GM12874 (cell line): Measurements from ENCODE around the gene C11orf97.

Experiments
- TF ChIP-seq, protein P1 (sequence below): IDR thresholded peaks from 2 replicates; pipeline ENCODE4 v1.5.1; 2011; ENCODE audit warnings: low read depth, mild to moderate bottlenecking, control low read depth, low read length, moderate library complexity; ENCODE audit not compliant: insufficient read depth

The C11orf97 gene

DNA sequence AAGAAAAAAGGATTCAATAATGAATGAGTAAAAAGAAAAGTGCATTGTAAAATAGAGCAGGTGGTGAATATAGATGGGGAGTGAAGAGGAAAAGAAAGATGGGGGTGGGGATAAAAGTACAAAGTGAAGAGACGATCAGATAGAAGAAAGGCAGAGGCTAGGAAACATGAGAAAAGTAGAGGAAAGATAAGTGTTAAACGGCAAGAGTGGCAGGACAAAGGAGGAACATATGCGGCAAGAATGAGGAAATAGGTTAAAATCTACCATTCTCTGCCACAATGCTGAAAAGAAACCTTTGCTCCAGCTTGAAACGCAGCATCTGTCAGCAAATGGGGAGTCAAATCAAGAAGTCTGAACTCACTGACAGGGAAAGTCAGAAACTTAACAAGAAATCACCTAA lies 38.3 kb downstream of the C11orf97 start:
- TF ChIP-seq, protein P1, sequence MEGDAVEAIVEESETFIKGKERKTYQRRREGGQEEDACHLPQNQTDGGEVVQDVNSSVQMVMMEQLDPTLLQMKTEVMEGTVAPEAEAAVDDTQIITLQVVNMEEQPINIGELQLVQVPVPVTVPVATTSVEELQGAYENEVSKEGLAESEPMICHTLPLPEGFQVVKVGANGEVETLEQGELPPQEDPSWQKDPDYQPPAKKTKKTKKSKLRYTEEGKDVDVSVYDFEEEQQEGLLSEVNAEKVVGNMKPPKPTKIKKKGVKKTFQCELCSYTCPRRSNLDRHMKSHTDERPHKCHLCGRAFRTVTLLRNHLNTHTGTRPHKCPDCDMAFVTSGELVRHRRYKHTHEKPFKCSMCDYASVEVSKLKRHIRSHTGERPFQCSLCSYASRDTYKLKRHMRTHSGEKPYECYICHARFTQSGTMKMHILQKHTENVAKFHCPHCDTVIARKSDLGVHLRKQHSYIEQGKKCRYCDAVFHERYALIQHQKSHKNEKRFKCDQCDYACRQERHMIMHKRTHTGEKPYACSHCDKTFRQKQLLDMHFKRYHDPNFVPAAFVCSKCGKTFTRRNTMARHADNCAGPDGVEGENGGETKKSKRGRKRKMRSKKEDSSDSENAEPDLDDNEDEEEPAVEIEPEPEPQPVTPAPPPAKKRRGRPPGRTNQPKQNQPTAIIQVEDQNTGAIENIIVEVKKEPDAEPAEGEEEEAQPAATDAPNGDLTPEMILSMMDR = no peak

DNA sequence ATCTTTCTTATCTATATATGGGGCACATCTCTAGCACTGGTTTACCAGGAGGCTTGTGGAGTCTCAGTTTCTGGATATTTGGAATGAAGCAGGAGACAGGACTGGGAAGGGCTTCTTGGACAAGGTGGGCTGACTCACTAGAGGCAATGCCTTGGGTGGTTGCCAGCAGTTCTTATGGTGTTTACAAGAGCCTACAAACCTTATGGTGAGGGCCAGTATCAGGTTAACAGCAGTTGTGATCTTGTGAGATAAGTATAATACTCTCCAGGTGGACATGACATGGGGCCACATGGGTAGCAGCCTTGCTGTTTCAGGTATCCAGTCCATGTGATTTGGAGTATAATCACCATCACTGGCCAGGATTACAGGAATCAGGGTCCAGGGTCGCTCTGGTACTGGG lies 41.7 kb downstream of the C11orf97 start:
- TF ChIP-seq, protein P1 = no peak

- TF ChIP-seq, protein P1 = no peak
Measured at GRCh38 chr11:94557421-94557820, 45.2 kb downstream of the C11orf97 start.

DNA sequence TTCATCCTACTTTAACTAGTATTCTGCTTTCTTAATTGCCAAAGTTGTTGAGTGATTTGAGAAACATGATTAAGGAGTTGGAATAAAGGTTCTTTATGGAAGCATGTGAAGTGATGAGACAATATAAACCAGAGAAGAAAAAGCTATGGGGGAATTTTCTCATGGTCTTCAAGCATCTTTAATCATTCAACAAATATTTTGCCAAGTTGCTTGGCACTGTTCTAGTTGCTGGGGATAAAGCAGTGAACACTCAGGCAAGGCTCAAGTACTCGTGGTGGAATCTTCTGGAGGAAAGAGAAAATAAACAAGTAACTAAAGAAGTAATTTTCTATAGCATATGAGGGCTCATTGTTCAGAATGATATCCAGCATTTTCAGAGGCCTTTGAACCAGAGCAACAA lies 45.7 kb downstream of the C11orf97 start:
- TF ChIP-seq, protein P1 = no peak

GRCh38 chr11:94558468-94558867 lies 46.2 kb downstream of the C11orf97 start:
- TF ChIP-seq, protein P1 = no peak

GRCh38 chr11:94558932-94559331 lies 46.7 kb downstream of the C11orf97 start:
- TF ChIP-seq, protein P1 = no peak

DNA sequence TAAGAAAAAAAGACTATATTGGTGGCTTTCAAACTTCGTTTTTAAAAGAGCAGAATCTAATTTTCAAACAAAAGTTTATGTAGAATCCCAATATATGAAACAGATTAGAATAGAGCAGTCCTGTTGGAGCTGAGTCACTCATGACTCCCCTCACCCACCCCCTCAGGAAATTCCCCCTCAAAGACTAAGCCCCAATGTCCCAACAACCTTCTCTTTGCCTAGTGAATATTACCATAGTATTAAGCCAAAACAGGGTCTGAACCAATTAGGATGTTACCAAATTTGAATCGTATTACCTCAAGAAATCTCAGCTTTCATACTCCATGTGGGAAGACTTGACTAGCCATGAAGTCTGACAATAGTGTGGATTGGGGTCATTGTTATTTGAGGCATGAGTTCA lies 47.1 kb downstream of the C11orf97 start:
- TF ChIP-seq, protein P1 = no peak

DNA sequence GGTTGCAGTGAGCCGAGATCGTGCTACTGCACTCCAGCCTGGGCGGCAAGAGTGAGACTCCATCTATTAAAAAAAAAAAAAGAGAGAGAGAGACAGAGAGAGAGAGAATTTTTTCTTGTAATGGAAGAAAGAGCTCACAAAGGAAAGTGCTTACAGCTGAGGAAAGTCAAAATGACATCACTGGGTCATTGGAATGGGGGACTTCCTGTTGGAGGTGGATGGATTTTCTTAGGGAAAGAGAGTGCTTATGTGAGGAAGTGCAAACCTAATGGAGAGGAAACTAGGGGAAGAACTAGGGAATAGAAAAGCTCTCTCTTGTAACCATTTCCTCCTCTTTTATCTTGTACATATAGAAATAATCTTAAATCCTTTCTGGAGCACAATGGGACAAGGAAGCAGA lies 48.6 kb downstream of the C11orf97 start:
- TF ChIP-seq, protein P1 = no peak
